Measurements from ENCODE around the gene MSANTD1.

- no peak for TF ChIP-seq ZNF274 (IDR thresholded peaks at IDR 0.05; ENCODE audit: low read depth, low read length)
- no peak for TF ChIP-seq YY1 (IDR thresholded peaks at IDR 0.05; ENCODE audit: insufficient read depth, insufficient read length)
These were observed 47.1 kb downstream of the MSANTD1 start for GRCh38 chr4:3295837-3296624.
